Astrocyte (in vitro differentiated cells and primary cell): ENCODE results near the gene USP17L25. TPM values are rescaled to one million over a fixed set of nuclear protein-coding genes. Genes with fewer than 3 reads are reported as not detected.
"Not testable (repeated sequence)": the region's sequence is repeated elsewhere in the genome, so short reads cannot be mapped to it uniquely, and the experiment has no call there.

Experiments
- DNase-seq: peaks from one replicate; pipeline ENCODE4 v3.0.0-alpha.2; 2010; ENCODE audit warnings: low read depth
- FAIRE-seq: peaks from 2 replicates; lab custom pipeline; 2011; peaks lifted over from hg19 to GRCh38; lab: Jason Lieb, UNC
- H2AFZ ChIP-seq: 2 replicates; pipeline ENCODE4 v1.6.0; 2012; ENCODE audit warnings: low read depth, low read length, inconsistent platforms
- H3K27ac ChIP-seq: 2 replicates; pipeline ENCODE4 v1.5.1; 2011; ENCODE audit warnings: low read depth, low read length, inconsistent platforms
- H3K27me3 ChIP-seq: 2 replicates; pipeline ENCODE4 v1.6.0; 2011; ENCODE audit warnings: low read length, inconsistent platforms; ENCODE audit not compliant: insufficient read depth
- H3K36me3 ChIP-seq: 2 replicates; pipeline ENCODE4 v1.5.1; 2011; ENCODE audit warnings: low read length, inconsistent platforms; ENCODE audit not compliant: insufficient read depth
- H3K4me1 ChIP-seq: 2 replicates; pipeline ENCODE4 v1.5.1; 2011; ENCODE audit warnings: low read length, inconsistent platforms; ENCODE audit not compliant: insufficient read depth
- H3K4me2 ChIP-seq: 2 replicates; pipeline ENCODE4 v1.6.0; 2012; ENCODE audit warnings: low read length, inconsistent platforms
- H3K4me3 ChIP-seq: 2 replicates; pipeline ENCODE4 v1.5.1; 2011; ENCODE audit warnings: low read depth, mild to moderate bottlenecking, low read length, inconsistent platforms; ENCODE audit not compliant: insufficient read depth
- H3K79me2 ChIP-seq: 2 replicates; pipeline ENCODE4 v1.6.0; 2012; ENCODE audit warnings: mild to moderate bottlenecking, low read length, inconsistent platforms; ENCODE audit not compliant: insufficient read depth
- H3K9ac ChIP-seq: 2 replicates; pipeline ENCODE4 v1.6.0; 2012; ENCODE audit warnings: mild to moderate bottlenecking, low read length, inconsistent platforms
- H3K9me3 ChIP-seq: 2 replicates; pipeline ENCODE4 v1.5.1; 2012; ENCODE audit warnings: low read depth, mild to moderate bottlenecking, low read length, inconsistent platforms; ENCODE audit not compliant: insufficient read depth
- H4K20me1 ChIP-seq: 2 replicates; pipeline ENCODE4 v1.6.0; 2012; ENCODE audit warnings: low read length, inconsistent platforms; ENCODE audit not compliant: insufficient read depth
- H3K27ac Mint-ChIP-seq: one replicate; pipeline ENCODE4 v1.8.0; 2021; ENCODE audit warnings: mild to moderate bottlenecking, mixed read lengths; ENCODE audit not compliant: unreplicated experiment
- H3K27me3 Mint-ChIP-seq: one replicate; pipeline ENCODE4 v1.8.0; 2021; ENCODE audit warnings: low read depth, mixed read lengths; ENCODE audit not compliant: unreplicated experiment
- H3K36me3 Mint-ChIP-seq: one replicate; pipeline ENCODE4 v1.8.0; 2021; ENCODE audit warnings: low read depth, mixed read lengths; ENCODE audit not compliant: unreplicated experiment
- H3K4me1 Mint-ChIP-seq: one replicate; pipeline ENCODE4 v1.8.0; 2021; ENCODE audit warnings: low read depth, mixed read lengths; ENCODE audit not compliant: unreplicated experiment
- H3K4me3 Mint-ChIP-seq: one replicate; pipeline ENCODE4 v1.8.0; 2021; ENCODE audit warnings: mild to moderate bottlenecking, moderate library complexity, mixed read lengths; ENCODE audit not compliant: unreplicated experiment
- H3K9me3 Mint-ChIP-seq: one replicate; pipeline ENCODE4 v1.8.0; 2021; ENCODE audit warnings: mild to moderate bottlenecking, mixed read lengths; ENCODE audit not compliant: unreplicated experiment
- total RNA-seq: library from RNA; stranded (reverse); gene quantifications from 2 replicates; pipeline ENCODE4 v1.2.1, GENCODE V29; 2021

Gene USP17L25
- total RNA-seq, 1 donor from 2014 or later, result not detected

GRCh38 chr4:9343848-9344247 lies 14.1 kb downstream of the USP17L25 start, which contains the start of gene USP17L27:
Gene USP17L27, plus strand, starts transcription at chr4:9344148. Its CDS starts 0 bp downstream, at chr4:9344148.
- H3K27me3 Mint-ChIP-seq, H2AFZ ChIP-seq, H3K4me3 ChIP-seq, DNase-seq, H3K27ac Mint-ChIP-seq, H3K27ac ChIP-seq, H3K36me3 ChIP-seq, H3K4me1 ChIP-seq, H3K9ac ChIP-seq, H4K20me1 ChIP-seq, H3K9me3 Mint-ChIP-seq, H3K4me2 ChIP-seq, H3K4me3 Mint-ChIP-seq, FAIRE-seq, H3K27me3 ChIP-seq, H3K9me3 ChIP-seq, H3K36me3 Mint-ChIP-seq, H3K4me1 Mint-ChIP-seq, H3K79me2 ChIP-seq: not testable (repeated sequence)

GRCh38 chr4:9348593-9348992 lies 18.9 kb downstream of the USP17L25 start, which contains the start of gene USP17L28:
Gene USP17L28, plus strand, starts transcription at chr4:9348893. Its CDS starts 0 bp downstream, at chr4:9348893.
- not testable (repeated sequence) for H2AFZ ChIP-seq, H3K4me3 ChIP-seq, DNase-seq, H4K20me1 ChIP-seq, H3K4me1 ChIP-seq, H3K4me3 Mint-ChIP-seq, H3K27ac ChIP-seq, H3K27me3 Mint-ChIP-seq, H3K79me2 ChIP-seq, H3K36me3 Mint-ChIP-seq, H3K27ac Mint-ChIP-seq, H3K27me3 ChIP-seq, H3K9me3 ChIP-seq, H3K9me3 Mint-ChIP-seq, H3K36me3 ChIP-seq, H3K9ac ChIP-seq, H3K4me2 ChIP-seq, H3K4me1 Mint-ChIP-seq, FAIRE-seq

- H3K27ac Mint-ChIP-seq, H3K9ac ChIP-seq, H3K4me3 Mint-ChIP-seq, H4K20me1 ChIP-seq, H3K27me3 ChIP-seq, H3K27ac ChIP-seq, H3K4me3 ChIP-seq, H3K27me3 Mint-ChIP-seq, H3K36me3 Mint-ChIP-seq, FAIRE-seq, H3K4me1 Mint-ChIP-seq, H3K9me3 ChIP-seq, H3K4me1 ChIP-seq, H3K36me3 ChIP-seq, H3K79me2 ChIP-seq, DNase-seq, H2AFZ ChIP-seq, H3K9me3 Mint-ChIP-seq, H3K4me2 ChIP-seq: not testable (repeated sequence)
Observed at GRCh38 chr4:9350866-9351265, 21.2 kb downstream of the USP17L25 start.

- not testable (repeated sequence) for H2AFZ ChIP-seq, H3K36me3 Mint-ChIP-seq, H3K36me3 ChIP-seq, H3K9me3 ChIP-seq, DNase-seq, H3K4me3 ChIP-seq, H3K27ac Mint-ChIP-seq, H3K27me3 ChIP-seq, H3K4me2 ChIP-seq, FAIRE-seq, H3K4me1 Mint-ChIP-seq, H3K9ac ChIP-seq, H4K20me1 ChIP-seq, H3K79me2 ChIP-seq, H3K4me3 Mint-ChIP-seq, H3K27me3 Mint-ChIP-seq, H3K27ac ChIP-seq, H3K9me3 Mint-ChIP-seq, H3K4me1 ChIP-seq
Observed at GRCh38 chr4:9353338-9353737, 23.6 kb downstream of the USP17L25 start, which contains the start of gene USP17L29. Gene USP17L29, plus strand, starts transcription at chr4:9353638. Its CDS starts 0 bp downstream, at chr4:9353638.

DNA sequence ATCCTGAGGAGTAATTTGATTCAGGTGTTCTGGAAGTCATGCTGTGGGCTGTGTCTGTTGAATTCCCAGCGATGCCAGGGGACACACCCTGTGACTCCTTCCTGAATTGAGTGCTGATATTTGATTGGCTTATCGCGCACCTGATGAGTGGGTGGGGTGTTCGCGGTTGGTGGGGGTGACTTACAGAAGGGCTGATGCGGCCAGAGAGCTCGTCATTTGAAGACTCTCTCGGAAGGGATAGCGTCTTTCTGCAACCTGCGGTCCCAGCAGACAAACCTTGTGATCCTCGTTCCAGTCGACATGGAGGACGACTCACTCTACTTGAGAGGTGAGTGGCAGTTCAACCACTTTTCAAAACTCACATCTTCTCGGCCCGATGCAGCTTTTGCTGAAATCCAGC lies 33.1 kb downstream of the USP17L25 start, which contains the start of gene USP17L30:
USP17L30 (plus strand) TSS at position 301 of the 400 bp plus-strand sequence; CDS start at position 301, 0 bp downstream.
- H3K27me3 Mint-ChIP-seq, H3K9ac ChIP-seq, H3K4me3 ChIP-seq, H3K27me3 ChIP-seq, H3K79me2 ChIP-seq, H3K9me3 ChIP-seq, DNase-seq, H3K36me3 Mint-ChIP-seq, H3K4me3 Mint-ChIP-seq, H3K36me3 ChIP-seq, H3K27ac Mint-ChIP-seq, H2AFZ ChIP-seq, H3K27ac ChIP-seq, H4K20me1 ChIP-seq, FAIRE-seq, H3K4me1 ChIP-seq, H3K9me3 Mint-ChIP-seq, H3K4me1 Mint-ChIP-seq, H3K4me2 ChIP-seq: not testable (repeated sequence)

GRCh38 chr4:9379881-9380280 lies 50.2 kb downstream of the USP17L25 start:
- H3K27me3 ChIP-seq, H3K4me1 ChIP-seq, H3K4me2 ChIP-seq, H3K27ac ChIP-seq, FAIRE-seq, DNase-seq, H3K4me1 Mint-ChIP-seq, H3K9ac ChIP-seq, H3K9me3 Mint-ChIP-seq, H3K27me3 Mint-ChIP-seq, H3K36me3 Mint-ChIP-seq, H3K9me3 ChIP-seq, H3K27ac Mint-ChIP-seq, H3K79me2 ChIP-seq, H4K20me1 ChIP-seq, H3K36me3 ChIP-seq, H3K4me3 ChIP-seq, H3K4me3 Mint-ChIP-seq, H2AFZ ChIP-seq: not testable (repeated sequence)
